GM18498 (cell line): Measurements from ENCODE around the gene ATRNL1.
"Not testable (repeated sequence)": the region's sequence is repeated elsewhere in the genome, so short reads cannot be mapped to it uniquely, and the experiment has no call there.

Source experiments
- ATAC-seq: cut with Tn5 transposase; IDR thresholded peaks from one replicate; pipeline ENCODE4 v1.9.1; 2021; ENCODE audit warnings: mild to moderate bottlenecking, moderate library complexity; ENCODE audit not compliant: unreplicated experiment

Gene ATRNL1

GRCh38 chr10:115092258-115092554 is 959 bp upstream of the ATRNL1 start:
- ATAC-seq: peak; percentile 1

- ATAC-seq: peak; percentile 82
These were observed 445 bp upstream of the ATRNL1 start for GRCh38 chr10:115092555-115093285.

- peak; percentile 49 for ATAC-seq
These were observed 727 bp downstream of the ATRNL1 start for GRCh38 chr10:115093776-115094408.

- no peak for ATAC-seq
These were observed 1.4 kb downstream of the ATRNL1 start for GRCh38 chr10:115094416-115095140.

- ATAC-seq: no peak
These were observed 2.6 kb downstream of the ATRNL1 start for GRCh38 chr10:115095758-115096157.

- ATAC-seq: no peak
These were observed 10.5 kb downstream of the ATRNL1 start for GRCh38 chr10:115103700-115104099.

- not testable (repeated sequence) for ATAC-seq
These were observed 12.2 kb downstream of the ATRNL1 start for GRCh38 chr10:115105411-115105810.

GRCh38 chr10:115107830-115108229 is 14.7 kb downstream of the ATRNL1 start:
- ATAC-seq: no peak

GRCh38 chr10:115117301-115117700 is 24.1 kb downstream of the ATRNL1 start:
- no peak for ATAC-seq

GRCh38 chr10:115118346-115118745 is 25.2 kb downstream of the ATRNL1 start:
- ATAC-seq: no peak

- ATAC-seq: peak; percentile 60
These were observed 32.3 kb downstream of the ATRNL1 start for GRCh38 chr10:115125505-115125904.

- ATAC-seq: no peak
These were observed 36.6 kb downstream of the ATRNL1 start for GRCh38 chr10:115129752-115130151.

GRCh38 chr10:115136616-115137015 is 43.5 kb downstream of the ATRNL1 start:
- ATAC-seq: no peak

- ATAC-seq: no peak
These were observed 48.1 kb downstream of the ATRNL1 start for GRCh38 chr10:115141254-115141653.

- no peak for ATAC-seq
These were observed 64.2 kb downstream of the ATRNL1 start for GRCh38 chr10:115157357-115157756.

GRCh38 chr10:115163129-115163528 is 70.0 kb downstream of the ATRNL1 start:
- ATAC-seq: no peak

GRCh38 chr10:115164220-115164619 is 71.1 kb downstream of the ATRNL1 start:
- no peak for ATAC-seq

GRCh38 chr10:115167751-115168150 is 74.6 kb downstream of the ATRNL1 start:
- ATAC-seq: no peak

GRCh38 chr10:115171392-115171960 is 78.3 kb downstream of the ATRNL1 start:
- no peak for ATAC-seq

- no peak for ATAC-seq
These were observed 80.8 kb downstream of the ATRNL1 start for GRCh38 chr10:115173915-115174443.

- not testable (repeated sequence) for ATAC-seq
These were observed 114.1 kb downstream of the ATRNL1 start for GRCh38 chr10:115207276-115207675.
